ENCODE measurements around the gene METRNL. TPM values are rescaled to one million over a fixed set of nuclear protein-coding genes. Genes with fewer than 3 reads are reported as not detected.

The METRNL gene
- total RNA-seq, 2 experiments from 2014 or later = 16.9 to 23.3 TPM

GRCh38 chr17:83083368-83084201, 4.2 kb downstream of the METRNL start:
- H3K27ac ChIP-seq (ENCODE audit: low read depth, low read length, poor library complexity, severe bottlenecking) = no peak overlapping the region
- no peaks in the 10 kb centered on the region for H3K9me3 ChIP-seq (ENCODE audit: low read length)
- ChIA-PET CTCF (ENCODE audit: unreplicated experiment) (interaction anchor here (1.4 kb wide), 1 partner anchor 169 kb away, joined by 4 read pairs; no protein-coding TSS in a partner anchor), POLR2A (interaction anchor here (0.6 to 1.0 kb wide), 2 partner anchors 18 to 164 kb away, joined by 3 to 4 read pairs; no protein-coding TSS in a partner anchor)
- no peak for DNase-seq (ENCODE audit: low spot score)
- intact Hi-C loops (cut with micrococcal nuclease; ENCODE audit: unreplicated experiment) = loop anchor here (5.0 kb wide), 1 partner anchor 166 kb away; no protein-coding TSS in a partner anchor
- no peaks in the 10 kb centered on the region for H3K79me2 ChIP-seq (ENCODE audit: insufficient read depth, low read depth, low read length)
- H3K4me1 ChIP-seq (ENCODE audit: insufficient read depth, low read length, poor library complexity, severe bottlenecking) = peaks cover 30% of the 10 kb centered on the region
- H3K9me2 ChIP-seq (ENCODE audit: insufficient read depth, low read length) = no peaks in the 10 kb centered on the region
- no peak overlapping the region for H3K4me3 ChIP-seq (ENCODE audit: low read depth, low read length, poor library complexity, severe bottlenecking)
- no peak for TF ChIP-seq CTCF (conservative IDR thresholded peaks at IDR 0.05; ENCODE audit: low read length)
- TF ChIP-seq EZH2phosphoT487 (IDR thresholded peaks at IDR 0.05; ENCODE audit: borderline replicate concordance, low read depth, low read length) = no peak
- H4K20me1 ChIP-seq (ENCODE audit: insufficient read depth, low read length) = no peaks in the 10 kb centered on the region
- H3K4me2 ChIP-seq (ENCODE audit: low read length) = no peak overlapping the region
- H3K36me3 ChIP-seq (ENCODE audit: insufficient read depth, low read length) = no peaks in the 10 kb centered on the region
- no TSS peak for BruUV-seq (replicated peaks)
- H2AFZ ChIP-seq (ENCODE audit: low read length) = no peak overlapping the region

- no TSS peak for BruUV-seq (replicated peaks)
- intact Hi-C loops (cut with micrococcal nuclease; ENCODE audit: unreplicated experiment) = loop anchor here (5.0 kb wide), 1 partner anchor 167 kb away; no protein-coding TSS in a partner anchor
- Histone ChIP-seq H2AFZ (ENCODE audit: low read length) (no peak overlapping the region), H3K9me3 (ENCODE audit: low read length) (no peaks in the 10 kb centered on the region), H3K4me3 (ENCODE audit: low read depth, low read length, poor library complexity, severe bottlenecking) (no peak overlapping the region), H3K79me2 (ENCODE audit: insufficient read depth, low read depth, low read length) (no peaks in the 10 kb centered on the region), H3K4me1 (ENCODE audit: insufficient read depth, low read length, poor library complexity, severe bottlenecking) (peaks cover 25% of the 10 kb centered on the region), H3K27ac (ENCODE audit: low read depth, low read length, poor library complexity, severe bottlenecking) (no peak overlapping the region), H3K9me2 (ENCODE audit: insufficient read depth, low read length) (no peaks in the 10 kb centered on the region), H3K4me2 (ENCODE audit: low read length) (no peak overlapping the region), H4K20me1 (ENCODE audit: insufficient read depth, low read length) (no peaks in the 10 kb centered on the region), H3K36me3 (ENCODE audit: insufficient read depth, low read length) (no peaks in the 10 kb centered on the region)
- ChIA-PET CTCF (ENCODE audit: unreplicated experiment) (interaction anchor here (1.4 kb wide), 1 partner anchor 170 kb away, joined by 4 read pairs; no protein-coding TSS in a partner anchor), POLR2A (interaction anchor here (0.6 to 1.0 kb wide), 2 partner anchors 18 to 164 kb away, joined by 3 to 4 read pairs; no protein-coding TSS in a partner anchor)
- TF ChIP-seq EZH2phosphoT487 (IDR thresholded peaks at IDR 0.05; ENCODE audit: borderline replicate concordance, low read depth, low read length) = no peak
- no peak for TF ChIP-seq CTCF (conservative IDR thresholded peaks at IDR 0.05; ENCODE audit: low read length)
- DNase-seq (ENCODE audit: low spot score) = no peak
Observed at GRCh38 chr17:83084214-83084613, 4.8 kb downstream of the METRNL start.

Measured in OCI-LY7 (cell line).